MM.1S (cell line): ENCODE measurements around the gene ZSCAN5A.
"Not testable (repeated sequence)": the region's sequence is repeated elsewhere in the genome, so short reads cannot be mapped to it uniquely, and the experiment has no call there.

Experiments used
- DNase-seq: peaks from one replicate; pipeline ENCODE4 v3.0.0-alpha.2; 2015
- H2AFZ ChIP-seq: fragments of 300-600 bp; sonication (generic); 2 replicates; pipeline ENCODE4 v1.6.0; 2016; ENCODE audit warnings: antibody characterized with exemption, low read length
- H3F3A ChIP-seq: fragments of 300-600 bp; sonication (generic); 2 replicates; pipeline ENCODE4 v1.6.1; 2016; ENCODE audit warnings: mild to moderate bottlenecking, antibody characterized with exemption, low read length, moderate library complexity, mixed read lengths; ENCODE audit not compliant: insufficient read depth
- H3K27ac ChIP-seq: fragments of 300-600 bp; sonication (generic); 2 replicates; pipeline ENCODE4 v1.5.1; 2016; ENCODE audit warnings: mild to moderate bottlenecking, low read length
- H3K27me3 ChIP-seq: fragments of 300-600 bp; sonication (generic); replicated peaks from 2 replicates; pipeline ENCODE4 v1.6.0; 2016; ENCODE audit warnings: low read length; ENCODE audit not compliant: insufficient read depth
- H3K36me3 ChIP-seq: fragments of 300-600 bp; sonication (generic); replicated peaks from 2 replicates; pipeline ENCODE4 v1.6.1; 2016; ENCODE audit warnings: mild to moderate bottlenecking, low read length, mixed read lengths; ENCODE audit not compliant: insufficient read depth
- H3K4me1 ChIP-seq: fragments of 300-600 bp; sonication (generic); 2 replicates; pipeline ENCODE4 v1.6.1; 2016; ENCODE audit warnings: low read length, mixed read lengths
- H3K4me2 ChIP-seq: fragments of 300-600 bp; sonication (generic); 2 replicates; pipeline ENCODE4 v1.6.0; 2016; ENCODE audit warnings: low read depth, low read length
- H3K4me3 ChIP-seq: fragments of 300-600 bp; sonication (generic); 2 replicates; pipeline ENCODE4 v1.5.1; 2016; ENCODE audit warnings: low read length, mixed read lengths
- H3K79me2 ChIP-seq: fragments of 300-600 bp; sonication (generic); 2 replicates; pipeline ENCODE4 v1.6.1; 2016; ENCODE audit warnings: mixed run types, low read length, mixed read lengths
- H3K9ac ChIP-seq: fragments of 300-600 bp; sonication (generic); 2 replicates; pipeline ENCODE4 v1.6.1; 2016; ENCODE audit warnings: low read length, mixed read lengths
- H3K9me2 ChIP-seq: fragments of 300-600 bp; sonication (generic); replicated peaks from 2 replicates; pipeline ENCODE4 v1.6.1; 2016; ENCODE audit warnings: mild to moderate bottlenecking, low read length, mixed read lengths; ENCODE audit not compliant: insufficient read depth
- H3K9me3 ChIP-seq: fragments of 300-600 bp; sonication (generic); replicated peaks from 2 replicates; pipeline ENCODE4 v1.6.1; 2016; ENCODE audit warnings: mild to moderate bottlenecking, low read length, mixed read lengths; ENCODE audit not compliant: insufficient read depth
- H4K20me1 ChIP-seq: fragments of 300-600 bp; sonication (generic); 2 replicates; pipeline ENCODE4 v1.6.1; 2016; ENCODE audit warnings: mild to moderate bottlenecking, low read length, moderate library complexity, mixed read lengths; ENCODE audit not compliant: insufficient read depth
- CTCF ChIP-seq: fragments of 300-600 bp; sonication (generic); IDR thresholded peaks from 2 replicates; pipeline ENCODE4 v1.5.1; 2016; ENCODE audit warnings: antibody characterized with exemption, low read length, mixed read lengths
- EZH2 ChIP-seq: fragments of 300-600 bp; sonication (generic); optimal IDR thresholded peaks from 2 replicates; pipeline ENCODE3; 2017; ENCODE audit warnings: low read depth, mild to moderate bottlenecking, antibody characterized with exemption, low read length, mixed read lengths
- EZH2phosphoT487 ChIP-seq: fragments of 300-600 bp; sonication (generic); IDR thresholded peaks from 2 replicates; pipeline ENCODE4 v1.6.1; 2018; ENCODE audit warnings: antibody characterized with exemption, low read length

The ZSCAN5A gene

DNA sequence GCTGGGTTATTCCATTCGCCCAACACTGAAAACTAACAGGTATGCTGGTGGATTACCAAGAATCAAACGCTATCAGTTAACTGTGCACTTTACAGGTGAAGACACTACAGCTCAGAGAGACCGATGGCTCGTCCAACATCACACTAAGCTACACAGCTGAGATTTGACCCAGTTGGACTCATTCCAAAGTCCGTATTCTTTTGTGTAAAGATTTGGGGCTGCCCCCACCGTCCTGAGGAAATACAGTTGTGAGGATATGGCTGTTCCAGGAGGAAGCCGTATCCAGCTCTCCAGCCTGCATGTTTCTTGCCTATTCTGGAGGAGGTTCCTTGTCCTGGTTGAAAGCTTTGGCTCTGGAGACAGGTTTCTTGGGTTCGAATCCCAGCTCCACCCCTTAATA is 4.2 kb downstream of the ZSCAN5A start:
- Histone ChIP-seq H3K9ac (no peak overlapping the region), H3K9me2 (no peaks in the 10 kb centered on the region), H3F3A (0 out of 2 replicates have a peak, but pooled peaks cover 5% of the 10 kb centered on the region), H3K9me3 (no peaks in the 10 kb centered on the region), H3K4me3 (no peak overlapping the region), H4K20me1 (no peaks in the 10 kb centered on the region), H3K4me1 (peaks cover 6% of the 10 kb centered on the region), H3K4me2 (no peak overlapping the region), H2AFZ (no peak overlapping the region), H3K27me3 (no peaks in the 10 kb centered on the region), H3K36me3 (no peaks in the 10 kb centered on the region), H3K27ac (no peak overlapping the region), H3K79me2 (peaks cover 7% of the 10 kb centered on the region; the same call in 1 of the 2 replicates)
- TF ChIP-seq EZH2phosphoT487 (no peak), CTCF (no peak), EZH2 (no peak)
- DNase-seq = no peak

DNA sequence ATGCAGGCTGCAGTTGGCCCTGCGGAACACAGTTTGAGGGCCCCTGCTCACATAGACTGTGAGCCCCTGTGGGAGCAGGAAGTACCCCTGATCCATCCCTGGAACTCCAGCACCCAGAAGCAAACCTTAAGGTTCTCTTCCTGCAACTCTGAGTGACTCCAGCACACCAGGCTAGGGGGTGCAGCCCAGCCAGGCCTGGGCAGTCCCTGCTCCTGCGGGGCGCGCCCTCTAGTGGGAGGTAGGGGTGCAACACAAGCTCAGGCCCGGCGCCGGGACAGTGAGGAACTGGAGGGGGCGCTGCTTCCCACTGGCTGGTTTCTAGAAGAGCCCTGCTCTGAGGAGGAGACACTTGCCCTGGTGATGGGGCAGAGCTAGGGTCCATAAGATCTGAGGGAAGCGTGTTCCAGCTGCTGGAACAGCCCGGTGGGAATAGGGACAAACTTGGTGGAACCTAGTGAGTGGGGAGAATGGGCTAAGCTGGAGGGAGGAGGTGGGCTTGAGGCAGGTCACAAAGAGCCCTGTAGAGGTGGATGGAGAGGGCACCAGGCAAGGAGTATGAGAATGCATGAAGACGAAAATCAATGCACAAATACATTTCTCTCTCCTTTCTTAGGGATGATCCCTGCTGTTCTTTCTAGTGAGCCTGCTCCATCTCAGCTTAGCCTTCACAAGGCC is 5.0 kb downstream of the ZSCAN5A start:
- TF ChIP-seq EZH2 = no peak
- TF ChIP-seq EZH2phosphoT487 = no peak
- peak; percentile 100 for TF ChIP-seq CTCF

GRCh38 chr19:56308792-56309191 is 5.8 kb downstream of the ZSCAN5A start:
- H3K9ac ChIP-seq = no peak overlapping the region
- no peak for TF ChIP-seq EZH2phosphoT487
- no peak for TF ChIP-seq CTCF
- no peak for TF ChIP-seq EZH2
- no peaks in the 10 kb centered on the region for H4K20me1 ChIP-seq
- no peaks in the 10 kb centered on the region for H3K27me3 ChIP-seq
- 0 out of 2 replicates have a peak, but pooled peaks cover under 1% of the 10 kb centered on the region for H3F3A ChIP-seq
- peaks cover 3% of the 10 kb centered on the region; the same call in 1 of the 2 replicates for H3K79me2 ChIP-seq
- no peaks in the 10 kb centered on the region for H3K9me2 ChIP-seq
- H3K27ac ChIP-seq = no peak overlapping the region
- H3K36me3 ChIP-seq = no peaks in the 10 kb centered on the region
- no peak overlapping the region for H3K4me2 ChIP-seq
- no peak overlapping the region for H3K4me3 ChIP-seq
- DNase-seq = no peak
- no peaks in the 10 kb centered on the region for H3K9me3 ChIP-seq
- no peak overlapping the region for H2AFZ ChIP-seq
- peaks cover 4% of the 10 kb centered on the region for H3K4me1 ChIP-seq

More for the DNA sequence above, 5.0 kb downstream of the ZSCAN5A start:
- H2AFZ ChIP-seq = no peak overlapping the region
- H3K4me2 ChIP-seq = no peak overlapping the region
- H3K79me2 ChIP-seq = peaks cover 7% of the 10 kb centered on the region; the same call in 1 of the 2 replicates
- no peak overlapping the region for H3K27ac ChIP-seq
- no peak overlapping the region for H3K4me3 ChIP-seq
- H3K4me1 ChIP-seq = peaks cover 6% of the 10 kb centered on the region
- H3K36me3 ChIP-seq = no peaks in the 10 kb centered on the region
- H4K20me1 ChIP-seq = no peaks in the 10 kb centered on the region
- H3K9me2 ChIP-seq = no peaks in the 10 kb centered on the region
- no peak overlapping the region for H3K9ac ChIP-seq
- 0 out of 2 replicates have a peak, but pooled peaks cover 5% of the 10 kb centered on the region for H3F3A ChIP-seq
- no peaks in the 10 kb centered on the region for H3K9me3 ChIP-seq
- peak; percentile 63 for DNase-seq
- H3K27me3 ChIP-seq = no peaks in the 10 kb centered on the region

GRCh38 chr19:56307062-56307461 is 7.6 kb downstream of the ZSCAN5A start:
- H3F3A ChIP-seq, H3K4me2 ChIP-seq, H3K4me1 ChIP-seq, H4K20me1 ChIP-seq, H3K27me3 ChIP-seq, DNase-seq, H3K36me3 ChIP-seq, H3K79me2 ChIP-seq, H3K27ac ChIP-seq, H2AFZ ChIP-seq, H3K4me3 ChIP-seq, H3K9me2 ChIP-seq, H3K9me3 ChIP-seq, H3K9ac ChIP-seq: not testable (repeated sequence)
